ENCODE results near the gene UGT1A8. TPM values are rescaled to one million over a fixed set of nuclear protein-coding genes. Genes with fewer than 3 reads are reported as not detected.

The UGT1A8 gene
- total and polyA plus RNA-seq, 2 donors from 2014 or later: 30.0 TPM; not detected in 1

DNA sequence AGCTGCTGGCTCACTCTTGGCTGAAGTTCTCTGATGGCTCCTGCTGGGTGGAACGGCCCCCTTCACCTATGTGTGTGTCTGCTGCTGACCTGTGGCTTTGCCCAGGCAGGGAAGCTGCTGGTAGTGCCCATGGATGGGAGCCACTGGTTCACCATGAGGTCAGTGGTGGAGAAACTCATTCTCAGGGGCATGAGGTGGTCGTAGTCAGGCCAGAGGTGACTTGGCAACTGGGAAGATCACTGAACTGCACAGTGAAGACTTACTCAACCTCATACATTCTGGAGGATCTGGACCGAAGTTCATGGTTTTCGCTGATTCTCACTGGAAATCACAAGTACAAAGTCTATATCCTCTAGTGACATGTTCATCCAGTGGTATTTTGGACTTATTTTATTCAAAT lies 13.9 kb upstream of the UGT1A8 start:
- Histone ChIP-seq H3K4me1 (ENCODE audit: control insufficient read depth in 2 of 3, insufficient read depth in 2 of 3, low read depth in 1 of 3, low read length in 3 of 3) (peaks cover 0 to 5% (median 3%) of the 10 kb centered on the region in 3 donors), H3K4me3 (ENCODE audit: low read length in 3 of 3) (no peak overlapping the region), H3K9ac (ENCODE audit: low read length in 3 of 3) (no peak overlapping the region), H3K9me3 (ENCODE audit: control insufficient read depth in 2 of 3, insufficient read depth in 1 of 3, low read length in 3 of 3) (no peaks in the 10 kb centered on the region), H3K27ac (ENCODE audit: low read depth in 2 of 2, low read length in 2 of 2) (peak overlapping the region; percentile 28 to 39), H3K27me3 (ENCODE audit: control insufficient read depth, insufficient read depth, low read length) (no peaks in the 10 kb centered on the region), H3K36me3 (ENCODE audit: control insufficient read depth in 2 of 3, insufficient read depth in 3 of 3, low read length in 3 of 3) (no peaks in the 10 kb centered on the region)
- DNase-seq (no peak), FAIRE-seq (no peak)
- intact Hi-C loops (cut with DNase I): no loop called here
- no peak for TF ChIP-seq CTCF (IDR thresholded peaks at IDR 0.05; ENCODE audit: borderline replicate concordance, extremely low read depth, insufficient read depth)

GRCh38 chr2:233604826-233605225 lies 12.6 kb upstream of the UGT1A8 start:
- Histone ChIP-seq H3K4me3 (ENCODE audit: low read length in 3 of 3) (no peak overlapping the region), H3K36me3 (ENCODE audit: control insufficient read depth in 2 of 3, insufficient read depth in 3 of 3, low read length in 3 of 3) (no peaks in the 10 kb centered on the region), H3K27ac (ENCODE audit: low read depth in 2 of 2, low read length in 2 of 2) (no peak overlapping the region), H3K4me1 (ENCODE audit: control insufficient read depth in 2 of 3, insufficient read depth in 2 of 3, low read depth in 1 of 3, low read length in 3 of 3) (peaks cover 0 to 2% (median 0%) of the 10 kb centered on the region in 3 donors), H3K9me3 (ENCODE audit: control insufficient read depth in 2 of 3, insufficient read depth in 1 of 3, low read length in 3 of 3) (no peaks in the 10 kb centered on the region), H3K9ac (ENCODE audit: low read length in 3 of 3) (no peak overlapping the region), H3K27me3 (ENCODE audit: control insufficient read depth, insufficient read depth, low read length) (no peaks in the 10 kb centered on the region)
- TF ChIP-seq CTCF (IDR thresholded peaks at IDR 0.05; ENCODE audit: borderline replicate concordance, extremely low read depth, insufficient read depth): no peak
- no peak for DNase-seq
- no peak for FAIRE-seq
- intact Hi-C loops (cut with DNase I): no loop called here

GRCh38 chr2:233605680-233606079 lies 11.8 kb upstream of the UGT1A8 start:
- TF ChIP-seq CTCF (IDR thresholded peaks at IDR 0.05; ENCODE audit: borderline replicate concordance, extremely low read depth, insufficient read depth): no peak
- FAIRE-seq: no peak

DNA sequence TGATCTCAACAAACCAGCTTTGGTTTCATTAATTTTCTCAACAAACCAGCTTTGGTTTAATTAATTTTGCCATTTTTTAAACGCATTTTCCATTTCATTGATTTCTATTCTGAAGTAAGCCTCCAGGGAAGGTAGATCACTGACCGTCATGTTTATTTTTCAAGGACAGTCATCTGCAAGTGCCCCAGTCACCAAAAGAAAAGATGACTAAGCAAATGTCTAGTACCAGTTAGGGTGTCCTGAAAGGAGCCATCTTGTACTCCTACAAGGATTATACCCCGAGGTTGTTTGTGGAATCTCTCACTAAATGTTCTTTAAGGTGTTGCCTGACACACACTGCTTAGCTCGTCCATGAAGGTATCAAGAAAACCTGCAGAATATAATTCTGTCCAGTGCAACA lies 6.1 kb upstream of the UGT1A8 start:
- no peak for FAIRE-seq
- Histone ChIP-seq H3K27me3 (ENCODE audit: control insufficient read depth, insufficient read depth, low read length) (no peaks in the 10 kb centered on the region), H3K27ac (ENCODE audit: low read depth in 2 of 2, low read length in 2 of 2) (no peak overlapping the region), H3K4me1 (ENCODE audit: control insufficient read depth in 2 of 3, insufficient read depth in 2 of 3, low read depth in 1 of 3, low read length in 3 of 3) (no peaks in the 10 kb centered on the region), H3K9me3 (ENCODE audit: control insufficient read depth in 2 of 3, insufficient read depth in 1 of 3, low read length in 3 of 3) (peaks cover 0 to 7% (median 0%) of the 10 kb centered on the region in 3 donors), H3K36me3 (ENCODE audit: control insufficient read depth in 2 of 3, insufficient read depth in 3 of 3, low read length in 3 of 3) (no peaks in the 10 kb centered on the region), H3K4me3 (ENCODE audit: low read length in 3 of 3) (no peak overlapping the region), H3K9ac (ENCODE audit: low read length in 3 of 3) (no peak overlapping the region)
- no peak for TF ChIP-seq CTCF (IDR thresholded peaks at IDR 0.05; ENCODE audit: borderline replicate concordance, extremely low read depth, insufficient read depth)
- intact Hi-C loops (cut with DNase I): no loop called here
- no peak for DNase-seq

More at GRCh38 chr2:233605680-233606079, 11.8 kb upstream of the UGT1A8 start:
- H3K27me3 ChIP-seq (ENCODE audit: control insufficient read depth, insufficient read depth, low read length): no peaks in the 10 kb centered on the region
- peaks cover 0 to 2% (median 0%) of the 10 kb centered on the region in 3 donors for H3K4me1 ChIP-seq (ENCODE audit: control insufficient read depth in 2 of 3, insufficient read depth in 2 of 3, low read depth in 1 of 3, low read length in 3 of 3)
- H3K9me3 ChIP-seq (ENCODE audit: control insufficient read depth in 2 of 3, insufficient read depth in 1 of 3, low read length in 3 of 3): peaks cover 0 to 4% (median 0%) of the 10 kb centered on the region in 3 donors
- no peak overlapping the region for H3K4me3 ChIP-seq (ENCODE audit: low read length in 3 of 3)
- H3K36me3 ChIP-seq (ENCODE audit: control insufficient read depth in 2 of 3, insufficient read depth in 3 of 3, low read length in 3 of 3): no peaks in the 10 kb centered on the region
- H3K27ac ChIP-seq (ENCODE audit: low read depth in 2 of 2, low read length in 2 of 2): no peak overlapping the region
- H3K9ac ChIP-seq (ENCODE audit: low read length in 3 of 3): no peak overlapping the region
- no peak for DNase-seq
- intact Hi-C loops (cut with DNase I): no loop called here
